Measurements from ENCODE around the gene RND3.

Gene RND3

GRCh38 chr2:150476286-150476685, 11.2 kb downstream of the RND3 start:
- no peaks in the 10 kb centered on the region for H3K27me3 ChIP-seq (ENCODE audit: control insufficient read depth, insufficient read depth, low read length, poor library complexity, severe bottlenecking)
- H3K4me1 ChIP-seq (ENCODE audit: control insufficient read depth, insufficient read depth, low read length) = peaks cover 31% of the 10 kb centered on the region
- H3K4me3 ChIP-seq (ENCODE audit: insufficient read depth, low read depth, low read length) = no peak overlapping the region
- no peak overlapping the region for H3K27ac ChIP-seq (ENCODE audit: insufficient read depth, low read depth, low read length, poor library complexity, severe bottlenecking)
- 77 to 81% methylated on average over 4 of the region's 4 CpGs for WGBS, 2 experiments
- H3K9me3 ChIP-seq (ENCODE audit: control insufficient read depth, low read length) = no peaks in the 10 kb centered on the region
- H3K36me3 ChIP-seq (ENCODE audit: control insufficient read depth, insufficient read depth, low read length) = peaks cover 3% of the 10 kb centered on the region

GRCh38 chr2:150475479-150476250, 11.8 kb downstream of the RND3 start:
- H3K4me1 ChIP-seq (ENCODE audit: control insufficient read depth, insufficient read depth, low read length) = peaks cover 27% of the 10 kb centered on the region
- no peaks in the 10 kb centered on the region for H3K27me3 ChIP-seq (ENCODE audit: control insufficient read depth, insufficient read depth, low read length, poor library complexity, severe bottlenecking)
- WGBS, 2 experiments = 96 to 97% methylated on average over 6 of the region's 6 CpGs
- H3K27ac ChIP-seq (ENCODE audit: insufficient read depth, low read depth, low read length, poor library complexity, severe bottlenecking) = no peak overlapping the region
- peaks cover 5% of the 10 kb centered on the region for H3K36me3 ChIP-seq (ENCODE audit: control insufficient read depth, insufficient read depth, low read length)
- H3K9me3 ChIP-seq (ENCODE audit: control insufficient read depth, low read length) = no peaks in the 10 kb centered on the region
- H3K4me3 ChIP-seq (ENCODE audit: insufficient read depth, low read depth, low read length) = no peak overlapping the region

GRCh38 chr2:150474326-150475074, 13.0 kb downstream of the RND3 start:
- peaks cover 5% of the 10 kb centered on the region for H3K36me3 ChIP-seq (ENCODE audit: control insufficient read depth, insufficient read depth, low read length)
- peaks cover 30% of the 10 kb centered on the region for H3K4me1 ChIP-seq (ENCODE audit: control insufficient read depth, insufficient read depth, low read length)
- no peaks in the 10 kb centered on the region for H3K9me3 ChIP-seq (ENCODE audit: control insufficient read depth, low read length)
- WGBS, 2 experiments = 90 to 96% methylated on average over 4 of the region's 4 CpGs
- H3K27me3 ChIP-seq (ENCODE audit: control insufficient read depth, insufficient read depth, low read length, poor library complexity, severe bottlenecking) = no peaks in the 10 kb centered on the region
- no peak overlapping the region for H3K4me3 ChIP-seq (ENCODE audit: insufficient read depth, low read depth, low read length)
- no peak overlapping the region for H3K27ac ChIP-seq (ENCODE audit: insufficient read depth, low read depth, low read length, poor library complexity, severe bottlenecking)

DNA sequence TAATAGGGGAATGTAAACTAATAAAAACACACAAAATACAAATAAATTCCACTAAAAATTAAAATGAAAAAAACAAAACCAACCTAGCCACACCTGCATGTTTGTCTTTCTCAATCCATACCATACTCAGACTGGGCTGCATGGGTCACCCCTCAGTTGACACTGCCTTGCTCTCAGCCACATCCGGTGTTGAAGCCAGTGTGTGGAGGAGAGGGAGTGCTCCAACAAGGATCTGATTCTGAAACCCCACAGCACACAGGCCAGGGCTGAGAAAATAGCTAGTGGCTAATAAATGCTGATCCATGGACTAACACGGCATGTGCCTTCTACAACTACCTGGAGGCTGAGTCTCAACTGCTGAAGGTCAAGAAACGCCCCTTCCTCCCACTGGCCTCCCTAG, 13.7 kb downstream of the RND3 start:
- 94 to 97% methylated on average over 3 of the region's 3 CpGs for WGBS, 2 experiments
- Histone ChIP-seq H3K36me3 (ENCODE audit: control insufficient read depth, insufficient read depth, low read length) (peaks cover 5% of the 10 kb centered on the region), H3K4me3 (ENCODE audit: insufficient read depth, low read depth, low read length) (no peak overlapping the region), H3K9me3 (ENCODE audit: control insufficient read depth, low read length) (no peaks in the 10 kb centered on the region), H3K27ac (ENCODE audit: insufficient read depth, low read depth, low read length, poor library complexity, severe bottlenecking) (no peak overlapping the region), H3K27me3 (ENCODE audit: control insufficient read depth, insufficient read depth, low read length, poor library complexity, severe bottlenecking) (no peaks in the 10 kb centered on the region), H3K4me1 (ENCODE audit: control insufficient read depth, insufficient read depth, low read length) (peaks cover 28% of the 10 kb centered on the region)

GRCh38 chr2:150472511-150472899, 15.0 kb downstream of the RND3 start:
- H3K36me3 ChIP-seq (ENCODE audit: control insufficient read depth, insufficient read depth, low read length) = peaks cover 5% of the 10 kb centered on the region
- no peak overlapping the region for H3K4me3 ChIP-seq (ENCODE audit: insufficient read depth, low read depth, low read length)
- no peak overlapping the region for H3K27ac ChIP-seq (ENCODE audit: insufficient read depth, low read depth, low read length, poor library complexity, severe bottlenecking)
- 98 to 100% methylated on average over 1 to 2 of the region's 2 CpGs for WGBS, 2 experiments
- H3K9me3 ChIP-seq (ENCODE audit: control insufficient read depth, low read length) = no peaks in the 10 kb centered on the region
- H3K27me3 ChIP-seq (ENCODE audit: control insufficient read depth, insufficient read depth, low read length, poor library complexity, severe bottlenecking) = no peaks in the 10 kb centered on the region
- peaks cover 15% of the 10 kb centered on the region for H3K4me1 ChIP-seq (ENCODE audit: control insufficient read depth, insufficient read depth, low read length)

DNA sequence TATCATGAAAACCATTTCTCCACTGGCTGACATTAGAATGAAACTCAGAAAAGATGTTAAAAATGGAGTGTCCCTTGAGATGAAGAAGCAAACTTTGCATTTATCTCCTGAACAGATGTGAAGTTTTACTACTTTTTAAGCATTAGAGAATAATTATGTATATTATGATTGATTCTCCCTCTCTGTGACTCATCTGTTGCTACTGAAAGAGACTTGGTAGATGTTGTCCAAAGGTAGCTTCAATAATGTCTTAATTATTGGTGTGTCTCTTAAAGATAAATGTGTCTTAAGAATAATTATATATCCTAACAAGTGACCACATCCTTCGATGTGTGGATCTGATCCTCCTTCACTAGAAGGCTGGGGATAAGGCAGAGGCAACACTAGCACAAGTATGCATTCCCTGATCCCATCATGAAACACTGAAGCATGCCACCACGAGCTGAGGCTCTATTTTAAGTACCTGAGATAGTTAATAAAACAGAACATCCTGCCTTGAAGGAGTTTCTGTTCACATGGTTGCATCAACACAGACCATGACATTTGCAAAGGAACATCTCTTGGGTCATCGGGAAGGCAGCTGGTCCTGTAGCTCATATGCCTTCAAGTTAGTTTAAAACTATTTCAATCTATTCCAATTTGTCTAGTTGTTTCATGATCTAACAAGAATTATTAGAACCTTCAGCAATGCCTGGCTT, 15.5 kb downstream of the RND3 start:
- Histone ChIP-seq H3K27me3 (ENCODE audit: control insufficient read depth, insufficient read depth, low read length, poor library complexity, severe bottlenecking) (no peaks in the 10 kb centered on the region), H3K4me1 (ENCODE audit: control insufficient read depth, insufficient read depth, low read length) (peaks cover 10% of the 10 kb centered on the region), H3K9me3 (ENCODE audit: control insufficient read depth, low read length) (no peaks in the 10 kb centered on the region), H3K27ac (ENCODE audit: insufficient read depth, low read depth, low read length, poor library complexity, severe bottlenecking) (no peak overlapping the region), H3K36me3 (ENCODE audit: control insufficient read depth, insufficient read depth, low read length) (peaks cover 5% of the 10 kb centered on the region), H3K4me3 (ENCODE audit: insufficient read depth, low read depth, low read length) (no peak overlapping the region)
- WGBS, 2 experiments = 95 to 97% methylated on average over 3 of the region's 3 CpGs

DNA sequence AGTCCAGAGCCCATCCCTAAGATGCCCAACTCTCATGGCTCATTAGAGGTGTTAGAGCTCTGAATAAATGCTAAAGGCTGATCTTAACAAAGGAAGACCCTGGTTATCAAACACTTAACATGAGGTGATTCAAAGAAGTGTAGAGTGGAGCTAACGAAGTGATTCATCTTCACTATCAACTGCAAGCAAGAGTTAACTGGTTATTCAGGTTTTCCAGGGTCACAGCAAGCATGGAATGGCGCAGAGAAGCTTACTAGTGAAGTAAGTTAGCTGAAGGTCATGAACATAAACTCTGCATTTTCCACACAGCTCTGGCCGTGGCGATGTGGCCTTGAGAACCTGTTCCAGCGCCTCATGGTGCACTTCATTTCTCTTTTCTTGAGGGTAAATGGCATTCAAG, 17.0 kb downstream of the RND3 start:
- Histone ChIP-seq H3K27ac (ENCODE audit: insufficient read depth, low read depth, low read length, poor library complexity, severe bottlenecking) (no peak overlapping the region), H3K27me3 (ENCODE audit: control insufficient read depth, insufficient read depth, low read length, poor library complexity, severe bottlenecking) (no peaks in the 10 kb centered on the region), H3K36me3 (ENCODE audit: control insufficient read depth, insufficient read depth, low read length) (peaks cover 5% of the 10 kb centered on the region), H3K9me3 (ENCODE audit: control insufficient read depth, low read length) (no peaks in the 10 kb centered on the region), H3K4me3 (ENCODE audit: insufficient read depth, low read depth, low read length) (no peak overlapping the region), H3K4me1 (ENCODE audit: control insufficient read depth, insufficient read depth, low read length) (peaks cover 3% of the 10 kb centered on the region)
- WGBS, 2 experiments = 97% methylated on average over 5 of the region's 5 CpGs

- peaks cover 3% of the 10 kb centered on the region for H3K4me1 ChIP-seq (ENCODE audit: control insufficient read depth, insufficient read depth, low read length)
These were observed 17.7 kb downstream of the RND3 start for GRCh38 chr2:150469706-150470274.

GRCh38 chr2:150468350-150468960, 19.0 kb downstream of the RND3 start:
- WGBS, 2 experiments = 94 to 97% methylated on average over 5 to 6 of the region's 7 CpGs
- Histone ChIP-seq H3K27ac (ENCODE audit: insufficient read depth, low read depth, low read length, poor library complexity, severe bottlenecking) (no peak overlapping the region), H3K9me3 (ENCODE audit: control insufficient read depth, low read length) (no peaks in the 10 kb centered on the region), H3K4me3 (ENCODE audit: insufficient read depth, low read depth, low read length) (no peak overlapping the region), H3K4me1 (ENCODE audit: control insufficient read depth, insufficient read depth, low read length) (peaks cover 3% of the 10 kb centered on the region), H3K36me3 (ENCODE audit: control insufficient read depth, insufficient read depth, low read length) (peaks cover 5% of the 10 kb centered on the region), H3K27me3 (ENCODE audit: control insufficient read depth, insufficient read depth, low read length, poor library complexity, severe bottlenecking) (no peaks in the 10 kb centered on the region)

More at GRCh38 chr2:150469706-150470274, 17.7 kb downstream of the RND3 start:
- Histone ChIP-seq H3K4me3 (ENCODE audit: insufficient read depth, low read depth, low read length) (no peak overlapping the region), H3K36me3 (ENCODE audit: control insufficient read depth, insufficient read depth, low read length) (peaks cover 5% of the 10 kb centered on the region), H3K27me3 (ENCODE audit: control insufficient read depth, insufficient read depth, low read length, poor library complexity, severe bottlenecking) (no peaks in the 10 kb centered on the region), H3K9me3 (ENCODE audit: control insufficient read depth, low read length) (no peaks in the 10 kb centered on the region), H3K27ac (ENCODE audit: insufficient read depth, low read depth, low read length, poor library complexity, severe bottlenecking) (no peak overlapping the region)
- 91 to 95% methylated on average over 14 of the region's 14 CpGs for WGBS, 2 experiments
